ENCODE data around the gene DKK3. TPM values are rescaled to one million over a fixed set of nuclear protein-coding genes. Genes with fewer than 3 reads are reported as not detected.

The DKK3 gene
- polyA plus RNA-seq, 1 of the 3 experiments (the other 2 are of a cell fraction): 1,174 TPM

DNA sequence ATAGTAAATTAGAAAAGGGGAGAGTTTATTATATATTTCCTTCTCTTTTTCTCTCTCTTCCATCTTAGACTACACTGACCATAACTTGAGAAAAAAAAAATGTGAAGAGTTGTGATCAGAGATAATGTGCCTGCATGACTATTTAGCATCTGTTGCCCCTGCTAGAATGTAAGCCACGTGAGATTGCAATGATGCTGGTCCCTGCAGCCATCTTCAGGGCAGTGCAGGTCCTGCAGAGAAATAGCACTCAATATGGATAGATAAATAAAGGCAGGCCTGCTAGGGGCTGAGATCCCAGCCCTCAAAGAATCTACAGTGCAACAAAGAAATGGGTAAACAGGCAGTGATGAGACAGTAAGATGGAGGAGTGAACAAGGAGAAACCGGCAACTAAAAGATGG, 7.8 kb upstream of the DKK3 start (continued):
- TF ChIP-seq, protein P1, sequence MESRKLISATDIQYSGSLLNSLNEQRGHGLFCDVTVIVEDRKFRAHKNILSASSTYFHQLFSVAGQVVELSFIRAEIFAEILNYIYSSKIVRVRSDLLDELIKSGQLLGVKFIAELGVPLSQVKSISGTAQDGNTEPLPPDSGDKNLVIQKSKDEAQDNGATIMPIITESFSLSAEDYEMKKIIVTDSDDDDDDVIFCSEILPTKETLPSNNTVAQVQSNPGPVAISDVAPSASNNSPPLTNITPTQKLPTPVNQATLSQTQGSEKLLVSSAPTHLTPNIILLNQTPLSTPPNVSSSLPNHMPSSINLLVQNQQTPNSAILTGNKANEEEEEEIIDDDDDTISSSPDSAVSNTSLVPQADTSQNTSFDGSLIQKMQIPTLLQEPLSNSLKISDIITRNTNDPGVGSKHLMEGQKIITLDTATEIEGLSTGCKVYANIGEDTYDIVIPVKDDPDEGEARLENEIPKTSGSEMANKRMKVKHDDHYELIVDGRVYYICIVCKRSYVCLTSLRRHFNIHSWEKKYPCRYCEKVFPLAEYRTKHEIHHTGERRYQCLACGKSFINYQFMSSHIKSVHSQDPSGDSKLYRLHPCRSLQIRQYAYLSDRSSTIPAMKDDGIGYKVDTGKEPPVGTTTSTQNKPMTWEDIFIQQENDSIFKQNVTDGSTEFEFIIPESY (IDR thresholded peaks at IDR 0.05; ENCODE audit: borderline replicate concordance, low read depth): no peak

DNA sequence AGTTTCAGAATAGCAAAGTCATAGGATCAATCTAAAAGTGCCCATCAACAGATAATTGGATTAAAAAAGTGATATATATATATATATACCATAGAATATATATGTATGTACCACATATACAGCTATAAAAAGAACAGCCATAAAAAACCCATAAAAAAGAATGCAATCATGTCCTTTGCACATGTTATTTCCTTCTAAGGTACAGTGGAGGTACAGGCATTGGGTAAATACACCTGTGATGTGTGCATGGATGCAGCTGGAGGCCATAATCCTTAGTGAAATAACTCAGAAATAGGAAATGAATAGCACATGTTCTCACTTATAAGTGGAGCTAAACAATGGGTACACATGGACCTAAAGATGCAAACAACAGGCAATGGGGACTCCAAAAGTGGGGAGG, 7.1 kb upstream of the DKK3 start:
- Histone ChIP-seq H3K27me3 (ENCODE audit: insufficient read depth) (no peaks in the 10 kb centered on the region), H3K9ac (no peak overlapping the region), H3K9me3 (no peaks in the 10 kb centered on the region), H3K79me2 (ENCODE audit: insufficient read depth) (no peaks in the 10 kb centered on the region), H2AFZ (ENCODE audit: low read depth) (no peak overlapping the region), H3K4me1 (ENCODE audit: control insufficient read depth in 1 of 2, insufficient read depth in 2 of 2, low read depth in 1 of 2, low read length in 1 of 2) (peaks cover 6 to 21% of the 10 kb centered on the region in 2 experiments; a peak in 3 of 4 replicates), H3K9me2 (no peaks in the 10 kb centered on the region), H3K36me3 (replicated peaks in 1 of 2; ENCODE audit: control insufficient read depth in 1 of 2, insufficient read depth in 2 of 2, low read length in 1 of 2) (no peaks in the 10 kb centered on the region), H3K4me3 (ENCODE audit: low read depth in 2 of 2, low read length in 1 of 2) (no peak overlapping the region), H3K4me2 (no peak overlapping the region), H4K20me1 (ENCODE audit: insufficient read depth) (no peaks in the 10 kb centered on the region), H3K27ac (ENCODE audit: low read depth in 2 of 2, low read length in 1 of 2) (no peak overlapping the region), H3F3A (replicated peaks; ENCODE audit: insufficient read depth) (peaks cover 28% of the 10 kb centered on the region)
- CTCF ChIA-PET: interaction anchor here (0.8 to 1.5 kb wide), 3 partner anchors 28 to 49 kb away, joined by 3 read pairs; no protein-coding TSS in a partner anchor
- POLR2A ChIA-PET: no interaction called here
- DNase-seq: no peak
- TF ChIP-seq YY1 (IDR thresholded peaks at IDR 0.05; ENCODE audit: low read depth) (no peak), NRF1 (IDR thresholded peaks at IDR 0.05; ENCODE audit: low read depth, low read length) (no peak), GATA2 (CRISPR knock-in tag; IDR thresholded peaks at IDR 0.05) (no peak), SIN3A (IDR thresholded peaks at IDR 0.05; ENCODE audit: borderline replicate concordance, low read depth, low read length) (no peak), RXRA (IDR thresholded peaks at IDR 0.05; ENCODE audit: borderline replicate concordance, low read depth) (no peak), USF1 (IDR thresholded peaks at IDR 0.05; ENCODE audit: borderline replicate concordance, low read depth) (no peak), JUND (IDR thresholded peaks at IDR 0.05) (no peak)
- TF ChIP-seq, protein P2, sequence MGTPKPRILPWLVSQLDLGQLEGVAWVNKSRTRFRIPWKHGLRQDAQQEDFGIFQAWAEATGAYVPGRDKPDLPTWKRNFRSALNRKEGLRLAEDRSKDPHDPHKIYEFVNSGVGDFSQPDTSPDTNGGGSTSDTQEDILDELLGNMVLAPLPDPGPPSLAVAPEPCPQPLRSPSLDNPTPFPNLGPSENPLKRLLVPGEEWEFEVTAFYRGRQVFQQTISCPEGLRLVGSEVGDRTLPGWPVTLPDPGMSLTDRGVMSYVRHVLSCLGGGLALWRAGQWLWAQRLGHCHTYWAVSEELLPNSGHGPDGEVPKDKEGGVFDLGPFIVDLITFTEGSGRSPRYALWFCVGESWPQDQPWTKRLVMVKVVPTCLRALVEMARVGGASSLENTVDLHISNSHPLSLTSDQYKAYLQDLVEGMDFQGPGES (IDR thresholded peaks at IDR 0.05; ENCODE audit: low read depth, low read length): no peak
- TF ChIP-seq, protein P3, sequence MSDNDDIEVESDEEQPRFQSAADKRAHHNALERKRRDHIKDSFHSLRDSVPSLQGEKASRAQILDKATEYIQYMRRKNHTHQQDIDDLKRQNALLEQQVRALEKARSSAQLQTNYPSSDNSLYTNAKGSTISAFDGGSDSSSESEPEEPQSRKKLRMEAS (IDR thresholded peaks at IDR 0.05; ENCODE audit: low read depth): no peak

- WGBS (ENCODE audit: low lambda C conversion rate): 67% methylated on average over 2 of the region's 3 CpGs
- Histone ChIP-seq H3K4me1 (ENCODE audit: control insufficient read depth in 1 of 2, insufficient read depth in 2 of 2, low read depth in 1 of 2, low read length in 1 of 2) (peaks cover 9 to 18% of the 10 kb centered on the region in 2 experiments; a peak in 3 of 4 replicates), H3K9me3 (no peaks in the 10 kb centered on the region), H3K9me2 (no peaks in the 10 kb centered on the region), H3K4me2 (no peak overlapping the region), H3K9ac (no peak overlapping the region), H3K36me3 (replicated peaks in 1 of 2; ENCODE audit: control insufficient read depth in 1 of 2, insufficient read depth in 2 of 2, low read length in 1 of 2) (no peaks in the 10 kb centered on the region), H2AFZ (ENCODE audit: low read depth) (no peak overlapping the region), H3K27me3 (ENCODE audit: insufficient read depth) (no peaks in the 10 kb centered on the region), H3F3A (replicated peaks; ENCODE audit: insufficient read depth) (peaks cover 28% of the 10 kb centered on the region), H3K79me2 (ENCODE audit: insufficient read depth) (peaks cover 2% of the 10 kb centered on the region; the same call in 1 of the 2 replicates), H3K27ac (ENCODE audit: low read depth in 2 of 2, low read length in 1 of 2) (no peak overlapping the region), H4K20me1 (ENCODE audit: insufficient read depth) (no peaks in the 10 kb centered on the region), H3K4me3 (ENCODE audit: low read depth in 2 of 2, low read length in 1 of 2) (no peak overlapping the region)
- no peak for DNase-seq
- no peak for TF ChIP-seq RCOR1 (IDR thresholded peaks at IDR 0.05; ENCODE audit: low read length)
- no peak for TF ChIP-seq RFX5 (IDR thresholded peaks at IDR 0.05; ENCODE audit: low read length)
- no peak for TF ChIP-seq EZH2phosphoT487 (IDR thresholded peaks at IDR 0.05; ENCODE audit: borderline replicate concordance, low read depth)
- no peak for TF ChIP-seq GATA2 (CRISPR knock-in tag; IDR thresholded peaks at IDR 0.05)
- no peak for TF ChIP-seq FOXJ3 (CRISPR knock-in tag; IDR thresholded peaks at IDR 0.05)
- TF ChIP-seq MXI1 (IDR thresholded peaks at IDR 0.05; ENCODE audit: low read depth, low read length): no peak
- no peak for TF ChIP-seq RXRA (IDR thresholded peaks at IDR 0.05; ENCODE audit: borderline replicate concordance, low read depth)
- no peak for TF ChIP-seq FOXM1 (IDR thresholded peaks at IDR 0.05; ENCODE audit: low read depth)
- no peak for TF ChIP-seq GABPA (IDR thresholded peaks at IDR 0.05; ENCODE audit: low read depth)
- no peak for TF ChIP-seq TEAD4 (IDR thresholded peaks at IDR 0.05; ENCODE audit: borderline replicate concordance, insufficient read depth)
- POLR2A ChIA-PET: no interaction called here
- CTCF ChIA-PET: no interaction called here
Measured at GRCh38 chr11:12013781-12014180, 5.4 kb upstream of the DKK3 start.
